Stromal cell of bone marrow (primary cell): ENCODE data around the gene LNP1.
"Not testable (repeated sequence)": the region's sequence is repeated elsewhere in the genome, so short reads cannot be mapped to it uniquely, and the experiment has no call there.

Source experiments
- DNase-seq: peaks from one replicate; pipeline ENCODE4 v3.0.0-alpha.2; 2012; ENCODE audit warnings: low read depth

LNP1 gene

DNA sequence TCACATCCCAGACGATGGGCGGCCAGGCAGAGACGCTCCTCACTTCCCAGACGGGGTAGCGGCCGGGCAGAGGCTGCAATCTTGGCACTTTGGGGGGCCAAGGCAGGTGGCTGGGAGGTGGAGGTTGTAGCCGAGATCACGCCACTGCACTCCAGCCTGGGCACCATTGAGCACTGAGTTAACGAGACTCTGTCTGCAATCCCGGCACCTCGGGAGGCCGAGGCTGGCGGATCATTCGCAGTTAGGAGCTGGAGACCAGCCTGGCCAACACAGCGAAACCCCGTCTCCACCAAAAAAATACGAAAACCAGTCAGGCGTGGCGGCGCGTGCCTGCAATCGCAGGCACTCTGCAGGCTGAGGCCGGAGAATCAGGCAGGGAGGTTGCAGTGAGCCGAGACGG lies 77.2 kb downstream of the LNP1 start:
- not testable (repeated sequence) for DNase-seq

GRCh38 chr3:100480081-100480480 lies 78.7 kb downstream of the LNP1 start:
- DNase-seq, result no peak

DNA sequence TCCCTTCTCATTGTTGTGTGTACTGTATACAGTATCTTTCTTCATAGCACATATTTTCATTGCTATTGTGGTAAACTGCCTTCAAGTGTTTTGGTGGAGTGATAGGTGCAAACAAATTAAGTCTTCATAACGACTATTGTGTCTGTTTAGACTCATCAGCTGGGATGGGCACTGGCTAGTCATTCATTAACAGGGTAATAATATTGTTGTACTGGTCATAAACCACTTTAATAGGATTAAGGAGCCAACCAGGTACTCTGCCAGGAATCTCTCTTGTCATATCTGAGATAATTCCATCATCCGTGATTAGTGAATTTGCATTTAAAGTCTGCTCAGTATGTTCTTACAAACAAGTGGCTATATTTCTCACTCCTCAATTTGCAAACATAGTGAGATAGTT lies 80.8 kb downstream of the LNP1 start:
- no peak for DNase-seq

GRCh38 chr3:100483529-100483928 lies 82.2 kb downstream of the LNP1 start:
- no peak for DNase-seq

DNA sequence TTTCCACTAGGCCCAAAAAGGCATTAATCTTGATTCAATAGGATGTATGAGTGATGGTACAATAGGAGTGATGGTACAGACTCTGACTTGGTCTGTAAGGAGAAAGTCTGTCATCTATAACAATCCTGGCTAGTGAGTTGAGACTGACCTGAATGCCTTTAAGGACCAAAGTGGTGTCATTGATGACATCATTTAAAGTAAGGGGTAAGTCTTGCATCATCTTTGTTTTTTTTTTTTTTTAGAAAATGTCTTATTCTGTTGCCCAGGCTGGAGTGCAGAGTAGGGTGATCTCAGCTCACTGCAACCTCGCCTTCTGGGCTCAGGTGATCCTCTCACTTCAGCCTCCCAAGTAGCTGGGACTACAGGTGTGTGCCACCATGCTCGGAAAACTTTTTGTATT lies 85.5 kb downstream of the LNP1 start:
- DNase-seq, result no peak

GRCh38 chr3:100489118-100489517 lies 87.8 kb downstream of the LNP1 start:
- no peak for DNase-seq

DNA sequence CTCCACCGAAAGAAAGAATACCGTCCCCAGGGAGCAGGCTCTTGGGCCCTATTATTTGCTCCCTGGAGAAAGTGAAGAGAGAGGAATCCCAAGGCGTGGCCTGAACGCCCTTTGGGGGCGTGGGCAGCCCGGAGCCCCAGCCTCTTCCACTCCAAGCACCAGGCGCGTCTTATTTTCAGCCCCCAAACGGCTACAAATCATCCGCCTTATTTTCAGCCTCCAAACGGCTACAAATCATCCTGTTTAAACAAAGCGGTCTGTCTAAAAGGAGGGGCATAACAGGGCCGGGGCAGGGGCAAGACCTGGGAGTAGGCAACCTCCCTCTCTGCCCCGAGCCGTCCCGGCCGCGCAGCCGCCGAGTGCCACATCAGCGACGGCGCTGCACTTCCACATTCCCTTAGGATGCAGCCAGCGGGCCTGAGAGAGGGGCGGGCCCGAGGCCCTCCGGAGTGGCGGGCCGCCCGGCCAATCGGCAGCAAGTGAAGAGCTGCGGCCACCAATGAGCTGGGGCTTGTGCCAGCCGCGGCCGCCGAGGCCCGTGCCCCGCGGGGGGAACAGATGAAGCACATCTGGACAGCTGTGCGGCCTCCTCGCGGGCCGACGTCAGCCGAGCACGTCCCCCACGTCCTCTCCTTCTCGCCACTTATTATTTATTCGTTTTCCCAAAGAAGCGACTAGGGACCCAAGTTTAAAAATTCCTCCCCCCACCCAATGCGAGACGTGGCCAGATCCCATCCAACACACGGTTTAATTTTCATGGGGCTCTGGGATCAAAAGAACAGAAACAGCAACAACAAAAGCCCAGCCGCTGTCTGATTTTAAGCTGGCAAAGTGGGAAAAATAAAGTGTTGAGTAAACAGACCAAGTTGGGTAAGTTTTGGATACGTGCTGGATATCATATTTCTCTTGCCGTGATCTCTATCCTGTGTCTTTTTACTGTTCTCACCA lies 91.0 kb downstream of the LNP1 start, which contains the start of gene TMEM45A:
Gene TMEM45A, plus strand, starts transcription at position 561 of the 948 bp plus-strand sequence. CDS start 62,593 bp downstream, outside the sequence.
- peak; percentile 90 for DNase-seq

DNA sequence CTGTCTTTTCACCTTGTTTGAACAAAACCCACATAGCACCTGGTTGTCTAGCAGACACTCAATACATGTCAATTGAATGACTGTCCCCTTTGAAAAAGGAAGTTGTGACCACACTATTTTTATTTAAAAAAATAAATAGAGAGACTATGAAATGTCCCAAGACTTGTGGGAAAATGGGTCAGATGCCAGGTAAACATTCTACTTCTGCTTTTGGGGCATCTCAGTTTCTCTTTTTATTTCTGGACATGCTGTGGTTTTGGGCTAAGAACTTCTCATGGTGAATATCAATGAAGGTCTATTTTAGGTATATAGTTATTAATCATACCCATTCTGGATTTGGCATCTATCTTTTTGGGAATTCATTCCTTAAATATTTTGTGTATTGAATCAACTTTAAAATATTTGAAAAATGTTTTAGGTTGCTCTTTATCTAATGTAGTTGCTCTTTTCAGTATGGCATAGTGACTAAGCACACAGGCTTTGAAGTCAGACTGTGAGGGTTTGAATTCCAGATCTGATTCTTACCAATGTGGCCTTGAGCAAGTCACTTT lies 95.4 kb downstream of the LNP1 start:
- DNase-seq, result no peak

DNA sequence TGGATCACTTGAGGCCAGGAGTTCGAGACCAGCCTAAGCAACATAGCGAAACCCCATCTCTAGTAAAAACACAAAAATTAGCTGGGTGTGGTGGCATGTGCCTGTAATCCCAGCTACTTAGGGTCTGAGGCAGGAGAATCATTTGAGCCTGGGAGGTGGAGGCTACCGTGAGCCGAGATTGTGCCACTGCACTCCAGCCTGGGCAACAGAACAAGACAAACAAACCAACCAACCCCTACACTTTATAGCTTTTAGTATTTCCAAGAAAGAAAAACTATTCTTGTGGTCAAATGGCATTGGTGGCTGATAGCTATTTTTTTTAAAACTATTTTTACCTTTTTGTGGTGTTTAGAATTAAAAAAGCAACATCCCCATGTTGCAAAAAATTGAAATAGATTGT lies 98.3 kb downstream of the LNP1 start:
- no peak for DNase-seq

GRCh38 chr3:100500320-100500880 lies 99.1 kb downstream of the LNP1 start:
- DNase-seq, result no peak

- no peak for DNase-seq
Measured at GRCh38 chr3:100503448-100503847, 102.1 kb downstream of the LNP1 start.
